GM18519 (cell line): ENCODE data around the gene MUC2.

Experiments used
- ATAC-seq: cut with Tn5 transposase; IDR thresholded peaks from one replicate; pipeline ENCODE4 v1.9.1; 2021; ENCODE audit warnings: mild to moderate bottlenecking, moderate library complexity; ENCODE audit not compliant: unreplicated experiment, low FRiP score

MUC2 gene

DNA sequence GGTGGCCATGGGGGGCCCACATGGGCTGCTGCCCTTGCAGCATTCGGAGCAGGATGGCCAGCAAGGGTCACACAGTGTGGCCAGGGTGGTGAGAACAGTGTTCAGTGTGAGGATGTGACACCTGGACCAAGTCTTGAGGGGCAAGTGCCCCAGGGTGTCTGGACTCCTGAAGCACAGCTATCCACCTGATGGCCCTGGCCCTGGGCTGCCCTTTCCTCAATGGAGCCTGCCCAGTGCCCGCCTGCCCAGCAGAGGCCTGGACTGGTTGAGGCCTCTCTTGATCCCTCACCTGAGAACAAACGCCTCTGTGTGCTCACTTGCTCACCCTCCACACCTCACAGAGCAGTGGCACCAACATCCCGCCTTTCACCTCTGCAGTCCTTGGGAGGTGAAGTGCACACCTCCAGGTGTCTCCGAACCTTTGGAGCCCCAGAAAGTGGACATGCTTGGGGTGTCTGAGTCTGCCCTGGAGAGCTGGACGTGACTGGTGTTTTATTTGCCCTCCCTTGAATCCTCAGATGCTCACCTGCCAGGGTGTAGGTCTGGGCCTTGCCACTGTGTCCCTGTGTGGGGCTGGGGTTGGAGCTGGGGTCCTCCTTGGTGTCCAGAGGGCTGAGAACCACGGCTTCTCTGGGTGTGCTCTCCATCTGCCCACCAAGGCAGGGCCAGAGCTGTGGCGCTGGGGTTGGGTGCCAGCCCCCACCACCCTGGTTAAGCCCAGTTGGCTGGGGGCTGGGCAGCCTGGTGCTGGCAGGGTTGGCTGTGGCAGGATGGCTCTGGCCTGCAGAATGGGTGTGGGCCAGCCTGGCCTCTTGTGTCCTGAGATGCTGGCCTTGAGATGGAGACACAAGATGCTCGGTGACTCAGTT is 3.8 kb upstream of the MUC2 start:
- no peak for ATAC-seq

DNA sequence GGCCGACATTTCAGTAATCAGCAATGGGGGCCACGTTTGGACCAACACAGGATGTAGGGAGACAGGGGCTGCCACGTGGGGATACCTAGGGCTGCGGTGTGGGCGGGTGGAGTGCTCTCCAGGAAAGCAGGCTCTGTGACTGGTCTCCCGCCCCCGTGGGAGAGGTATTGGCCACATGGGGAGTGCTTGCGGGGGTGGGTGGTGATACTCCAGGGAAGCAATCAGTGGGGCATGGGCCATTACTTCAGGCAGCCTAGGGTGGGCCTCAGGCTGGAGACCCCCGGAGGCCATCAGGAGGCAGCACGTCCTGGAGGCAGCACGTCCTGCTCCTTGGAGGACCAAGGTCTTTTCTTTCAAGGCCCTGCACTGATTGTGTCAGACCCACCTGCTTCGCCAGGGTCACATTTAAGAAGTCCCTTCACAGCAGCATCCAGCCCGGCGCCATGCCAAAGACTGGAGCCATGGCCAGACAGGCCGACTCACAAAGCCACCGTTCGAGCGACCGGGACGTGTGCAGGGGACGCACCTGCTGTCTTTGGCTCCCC is 3.0 kb upstream of the MUC2 start:
- no peak for ATAC-seq

DNA sequence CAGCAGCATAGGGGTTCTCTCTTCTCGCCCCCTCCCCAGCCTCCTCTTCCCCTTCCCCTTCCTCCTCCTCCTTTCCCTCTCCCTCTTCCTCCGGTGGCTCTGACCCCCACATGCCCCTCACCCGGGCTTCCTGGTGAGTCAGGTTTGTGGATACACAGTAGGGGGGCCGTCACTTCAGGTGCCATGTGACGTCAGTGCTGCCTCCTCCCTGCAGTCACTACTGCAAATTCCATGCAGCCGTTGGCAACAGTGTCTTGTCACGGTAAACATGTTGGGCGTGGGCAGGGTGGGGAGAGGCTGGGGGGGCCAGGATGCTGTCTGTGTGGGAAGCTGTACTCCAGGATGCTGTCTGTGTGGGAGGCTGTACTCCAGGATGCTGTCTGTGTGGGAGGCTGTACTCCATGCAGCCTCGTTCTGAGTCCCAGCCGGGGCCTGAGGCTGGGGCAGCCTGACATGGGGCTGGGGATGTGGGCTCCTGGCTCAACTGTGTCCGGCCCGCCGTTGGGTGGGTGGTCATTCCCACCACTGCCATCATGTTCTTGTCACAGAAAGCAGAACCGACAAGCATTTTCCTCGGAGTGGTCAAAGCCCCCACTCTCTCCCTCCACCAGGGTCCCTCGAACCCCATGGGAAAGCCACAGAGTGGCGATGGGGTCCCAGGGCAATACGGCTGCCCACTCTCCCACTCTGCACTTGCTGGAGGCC is 2.4 kb upstream of the MUC2 start:
- no peak for ATAC-seq

DNA sequence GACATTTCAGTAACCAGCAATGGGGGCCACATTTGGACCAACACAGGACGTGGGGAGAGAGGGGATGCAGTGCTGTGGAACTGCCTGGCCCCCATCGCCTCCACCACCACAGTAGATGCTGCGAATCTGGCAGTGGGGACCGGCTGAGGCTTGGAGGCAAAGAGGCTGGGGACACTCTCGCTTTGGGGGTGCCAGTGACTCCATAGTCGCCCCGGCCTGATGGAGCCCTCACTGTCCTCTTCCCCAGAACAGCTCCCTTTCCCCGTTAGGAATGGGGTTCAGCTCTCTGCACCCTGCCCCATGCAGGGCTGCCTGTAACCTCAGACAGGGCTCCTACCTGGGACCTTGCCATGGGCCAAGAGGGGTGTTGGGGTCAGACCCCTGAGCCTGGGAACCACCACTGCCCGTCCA is 1.8 kb upstream of the MUC2 start:
- no peak for ATAC-seq

DNA sequence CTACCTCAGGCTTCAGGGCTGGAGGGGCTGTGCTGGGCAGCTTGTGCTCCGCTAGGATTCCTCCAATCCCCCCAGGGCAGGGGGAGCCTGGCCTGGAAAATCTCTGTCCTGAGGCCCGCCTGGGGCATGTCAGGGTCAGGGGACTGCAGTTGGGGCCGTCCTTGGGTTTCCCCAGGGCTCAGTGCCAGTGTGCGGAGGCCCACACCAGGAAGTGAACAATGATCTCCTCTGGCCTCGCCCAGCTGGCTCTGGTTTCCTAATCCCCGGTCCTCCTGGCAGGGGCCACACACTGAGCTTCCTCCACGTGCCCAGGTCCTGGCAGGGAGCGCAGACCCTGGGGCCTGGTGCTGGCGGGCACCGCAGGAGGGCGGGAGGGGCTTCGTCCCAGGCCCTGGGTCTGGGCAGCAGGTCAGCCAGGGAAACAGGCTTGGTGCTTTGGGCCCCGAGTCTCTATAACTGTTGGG is 1.4 kb upstream of the MUC2 start:
- ATAC-seq = no peak

DNA sequence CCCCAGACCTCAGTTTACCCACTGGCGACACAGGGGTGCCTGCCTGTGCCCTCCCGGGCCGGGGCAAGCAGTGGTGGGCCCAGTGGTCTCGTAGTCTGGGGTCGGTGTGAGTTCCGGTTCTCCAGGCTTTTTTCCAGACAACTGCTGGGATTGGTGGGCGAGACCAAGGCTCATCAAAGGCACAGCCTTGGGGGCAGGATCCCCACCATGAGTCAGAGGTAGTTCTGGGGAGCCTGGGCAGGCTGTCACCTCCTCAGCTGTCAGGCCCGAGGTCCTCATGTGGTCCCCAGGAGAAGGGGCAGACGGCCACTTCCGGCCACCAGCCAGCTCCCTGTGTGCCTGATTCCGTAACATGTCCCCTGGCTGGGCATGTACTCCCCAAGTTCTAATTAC is 827 bp upstream of the MUC2 start:
- ATAC-seq = no peak

DNA sequence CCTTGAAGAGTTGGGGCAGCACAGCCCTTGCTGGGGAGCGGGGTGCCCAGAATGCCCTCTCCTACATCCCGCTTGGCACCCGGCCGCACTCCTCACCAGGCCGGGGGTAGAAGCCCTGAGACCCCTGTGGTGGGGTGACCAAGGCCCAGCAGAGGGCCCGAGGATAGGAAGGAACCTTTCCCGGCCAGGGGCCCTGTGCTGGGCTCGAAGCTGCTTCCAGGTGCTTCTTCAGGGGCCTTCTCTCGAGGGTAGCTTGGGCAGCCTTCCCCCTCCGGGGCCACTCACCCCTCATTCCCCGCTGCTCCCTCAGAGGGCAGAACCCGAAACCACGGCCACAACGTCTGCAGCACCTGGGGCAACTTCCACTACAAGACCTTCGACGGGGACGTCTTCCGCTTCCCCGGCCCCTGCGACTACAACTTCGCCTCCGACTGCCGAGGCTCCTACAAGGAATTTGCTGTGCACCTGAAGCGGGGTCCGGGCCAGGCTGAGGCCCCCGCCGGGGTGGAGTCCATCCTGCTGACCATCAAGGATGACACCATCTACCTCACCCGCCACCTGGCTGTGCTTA is 752 bp downstream of the MUC2 start:
- no peak for ATAC-seq

DNA sequence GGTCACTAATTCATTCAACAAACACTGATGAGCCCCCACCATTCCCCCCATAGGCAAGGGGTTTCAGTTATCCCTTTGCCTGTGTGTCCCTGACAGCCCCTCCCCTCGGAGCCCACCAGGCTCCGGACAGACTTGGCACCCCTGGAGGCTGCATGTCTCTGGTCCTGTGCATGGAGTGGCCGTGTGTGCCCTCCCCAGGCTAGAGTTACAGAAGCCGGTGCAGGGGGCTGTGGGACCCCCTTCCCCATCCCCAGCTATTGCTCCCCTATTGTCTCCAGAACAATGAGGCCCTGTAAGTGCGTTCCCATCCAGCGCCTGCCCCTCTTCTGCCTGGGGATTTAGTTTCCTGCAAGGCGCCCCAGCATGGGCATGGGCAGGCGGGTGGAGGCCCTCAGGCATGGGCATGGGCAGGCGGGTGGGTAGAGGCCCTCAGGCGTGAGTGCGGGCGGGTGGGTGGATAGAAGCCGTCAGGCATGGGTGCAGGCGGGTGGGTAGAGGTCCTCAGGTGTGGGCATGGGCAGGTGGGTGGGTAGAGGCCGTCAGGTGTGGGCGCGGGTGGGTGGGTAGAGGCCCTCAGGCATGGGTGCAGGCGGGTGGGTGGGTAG is 1.5 kb downstream of the MUC2 start:
- ATAC-seq = no peak

DNA sequence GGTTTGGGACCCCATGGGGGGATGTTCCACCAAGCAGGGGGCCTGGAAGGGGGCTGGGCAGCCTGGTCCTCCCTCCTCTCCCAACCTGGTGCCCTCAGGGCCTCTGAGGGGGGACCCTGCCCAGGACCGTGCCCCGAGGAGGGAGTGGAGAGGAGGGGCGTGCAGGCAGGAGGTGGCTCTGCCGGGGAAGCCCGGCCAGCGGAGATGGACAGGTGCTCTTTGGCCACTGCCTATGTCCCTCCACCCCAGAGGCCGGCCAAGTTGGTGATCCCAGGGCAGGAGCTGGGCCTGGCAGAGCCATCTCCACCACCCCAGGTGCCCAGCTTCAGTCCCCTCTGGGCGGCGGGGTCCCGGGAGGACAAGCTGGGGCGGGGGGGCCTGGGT is 2.4 kb downstream of the MUC2 start:
- no peak for ATAC-seq

DNA sequence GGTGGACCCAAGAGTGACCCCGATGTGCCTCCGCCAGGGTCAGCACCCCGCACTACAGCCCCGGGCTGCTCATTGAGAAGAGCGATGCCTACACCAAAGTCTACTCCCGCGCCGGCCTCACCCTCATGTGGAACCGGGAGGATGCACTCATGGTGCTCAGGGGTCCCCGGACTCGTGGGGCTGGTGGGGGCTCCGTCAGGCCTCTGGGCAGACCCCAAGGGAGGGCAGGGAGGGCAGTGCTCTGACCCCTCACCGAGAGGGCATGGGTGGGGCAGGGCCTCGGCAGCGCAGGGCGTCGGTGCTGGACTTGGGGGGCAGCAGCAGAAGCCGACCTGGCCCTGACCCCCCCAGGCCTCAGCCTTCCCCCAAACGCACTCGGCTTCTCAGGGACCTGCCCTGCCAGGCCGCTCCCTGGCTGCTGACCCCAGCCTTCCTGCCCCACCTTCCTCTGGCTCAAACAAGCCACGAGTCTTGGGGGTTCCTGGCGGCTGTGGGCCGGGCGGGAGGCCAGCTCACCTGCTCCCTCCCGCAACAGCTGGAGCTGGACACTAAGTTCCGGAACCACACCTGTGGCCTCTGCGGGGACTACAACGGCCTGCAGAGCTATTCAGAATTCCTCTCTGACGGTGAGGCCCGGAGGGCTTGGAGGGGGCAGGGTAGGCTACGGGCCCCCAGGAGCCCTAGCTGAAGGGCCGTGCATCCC is 2.9 kb downstream of the MUC2 start:
- ATAC-seq = no peak

DNA sequence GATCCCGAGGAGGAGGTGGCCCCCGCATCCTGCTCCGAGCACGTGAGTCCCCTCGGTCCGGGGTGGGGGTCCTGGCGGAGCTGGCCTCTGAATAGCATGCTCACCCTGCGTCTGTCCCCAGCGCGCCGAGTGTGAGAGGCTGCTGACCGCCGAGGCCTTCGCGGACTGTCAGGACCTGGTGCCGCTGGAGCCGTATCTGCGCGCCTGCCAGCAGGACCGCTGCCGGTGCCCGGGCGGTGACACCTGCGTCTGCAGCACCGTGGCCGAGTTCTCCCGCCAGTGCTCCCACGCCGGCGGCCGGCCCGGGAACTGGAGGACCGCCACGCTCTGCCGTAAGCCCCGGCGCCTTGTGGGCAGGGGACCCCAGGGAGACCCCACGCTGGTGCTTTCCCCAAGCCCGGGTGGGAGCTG is 3.5 kb downstream of the MUC2 start:
- no peak for ATAC-seq

DNA sequence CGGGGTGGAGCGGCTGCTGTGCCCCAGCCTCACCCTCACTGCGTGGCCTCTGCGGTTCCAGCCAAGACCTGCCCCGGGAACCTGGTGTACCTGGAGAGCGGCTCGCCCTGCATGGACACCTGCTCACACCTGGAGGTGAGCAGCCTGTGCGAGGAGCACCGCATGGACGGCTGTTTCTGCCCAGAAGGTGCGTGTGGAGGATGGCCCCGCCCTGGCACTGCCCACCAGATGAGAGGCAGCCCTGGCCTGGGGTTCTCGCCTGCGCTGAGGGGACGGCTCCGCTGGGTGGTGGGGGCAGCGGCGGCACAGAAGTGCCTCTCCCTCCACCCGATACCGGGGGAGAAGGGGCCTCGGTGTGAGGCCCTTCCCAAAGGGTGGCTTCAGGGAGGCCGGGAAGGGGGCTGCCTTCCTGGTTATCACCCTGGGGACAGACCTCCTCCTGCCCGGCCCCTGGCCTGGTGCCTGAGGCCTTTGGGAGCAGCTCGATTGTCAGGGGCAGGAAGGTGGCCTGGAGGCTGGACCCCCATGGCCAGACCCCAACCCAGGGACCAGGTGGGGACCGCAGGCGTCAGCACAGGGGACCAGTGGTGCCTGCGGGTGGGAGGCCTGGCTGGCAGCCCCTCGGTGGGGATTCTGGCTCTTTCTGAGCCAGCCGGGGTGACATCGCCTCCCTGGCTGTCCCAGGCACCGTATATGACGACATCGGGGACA is 7.1 kb downstream of the MUC2 start:
- no peak for ATAC-seq

DNA sequence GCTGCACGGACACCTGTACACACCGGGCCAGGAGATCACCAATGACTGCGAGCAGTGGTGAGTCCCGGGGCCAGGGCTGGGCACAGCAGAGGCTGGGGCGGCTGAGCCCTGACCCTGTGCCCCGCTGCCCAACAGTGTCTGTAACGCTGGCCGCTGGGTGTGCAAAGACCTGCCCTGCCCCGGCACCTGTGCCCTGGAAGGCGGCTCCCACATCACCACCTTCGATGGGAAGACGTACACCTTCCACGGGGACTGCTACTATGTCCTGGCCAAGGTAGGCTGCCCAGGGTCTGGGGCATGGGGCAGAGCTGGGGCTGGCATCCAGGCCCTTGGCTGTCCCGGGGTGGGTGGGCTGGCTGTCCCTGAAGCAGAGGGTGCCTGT is 7.7 kb downstream of the MUC2 start:
- no peak for ATAC-seq

DNA sequence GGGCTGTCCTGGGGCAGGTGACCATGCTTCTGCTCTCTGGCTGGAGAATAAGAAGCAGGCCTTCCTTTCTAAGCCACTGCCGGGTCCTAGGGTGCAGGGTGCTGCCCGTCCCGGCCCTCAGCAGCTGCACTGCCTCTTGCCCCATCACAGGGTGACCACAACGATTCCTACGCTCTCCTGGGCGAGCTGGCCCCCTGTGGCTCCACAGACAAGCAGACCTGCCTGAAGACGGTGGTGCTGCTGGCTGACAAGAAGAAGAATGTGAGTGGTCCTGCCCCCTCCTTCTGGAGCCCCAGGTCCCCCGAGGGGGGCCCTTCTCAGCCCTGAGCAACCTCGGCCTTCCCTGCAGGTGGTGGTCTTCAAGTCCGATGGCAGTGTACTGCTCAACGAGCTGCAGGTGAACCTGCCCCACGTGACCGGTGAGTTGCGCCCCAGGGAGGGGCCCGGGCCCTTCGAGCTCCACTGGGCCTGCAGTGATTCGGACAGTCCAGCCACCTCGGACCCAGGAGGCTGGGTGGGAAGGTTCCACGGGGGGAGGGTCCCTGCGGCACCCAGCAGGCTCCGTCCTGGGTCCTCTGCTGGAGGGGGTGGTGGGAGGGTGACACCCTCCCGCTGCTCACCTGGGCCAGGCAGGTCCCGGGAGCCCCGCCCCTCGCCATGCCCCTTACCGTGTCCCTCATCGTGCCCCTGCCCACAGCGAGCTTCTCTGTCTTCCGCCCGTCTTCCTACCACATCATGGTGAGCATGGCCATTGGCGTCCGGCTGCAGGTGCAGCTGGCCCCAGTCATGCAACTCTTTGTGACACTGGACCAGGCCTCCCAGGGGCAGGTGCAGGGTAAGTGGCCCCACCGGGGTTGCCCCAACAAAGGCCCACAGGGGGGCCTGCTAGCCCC is 8.3 kb downstream of the MUC2 start:
- ATAC-seq = no peak

DNA sequence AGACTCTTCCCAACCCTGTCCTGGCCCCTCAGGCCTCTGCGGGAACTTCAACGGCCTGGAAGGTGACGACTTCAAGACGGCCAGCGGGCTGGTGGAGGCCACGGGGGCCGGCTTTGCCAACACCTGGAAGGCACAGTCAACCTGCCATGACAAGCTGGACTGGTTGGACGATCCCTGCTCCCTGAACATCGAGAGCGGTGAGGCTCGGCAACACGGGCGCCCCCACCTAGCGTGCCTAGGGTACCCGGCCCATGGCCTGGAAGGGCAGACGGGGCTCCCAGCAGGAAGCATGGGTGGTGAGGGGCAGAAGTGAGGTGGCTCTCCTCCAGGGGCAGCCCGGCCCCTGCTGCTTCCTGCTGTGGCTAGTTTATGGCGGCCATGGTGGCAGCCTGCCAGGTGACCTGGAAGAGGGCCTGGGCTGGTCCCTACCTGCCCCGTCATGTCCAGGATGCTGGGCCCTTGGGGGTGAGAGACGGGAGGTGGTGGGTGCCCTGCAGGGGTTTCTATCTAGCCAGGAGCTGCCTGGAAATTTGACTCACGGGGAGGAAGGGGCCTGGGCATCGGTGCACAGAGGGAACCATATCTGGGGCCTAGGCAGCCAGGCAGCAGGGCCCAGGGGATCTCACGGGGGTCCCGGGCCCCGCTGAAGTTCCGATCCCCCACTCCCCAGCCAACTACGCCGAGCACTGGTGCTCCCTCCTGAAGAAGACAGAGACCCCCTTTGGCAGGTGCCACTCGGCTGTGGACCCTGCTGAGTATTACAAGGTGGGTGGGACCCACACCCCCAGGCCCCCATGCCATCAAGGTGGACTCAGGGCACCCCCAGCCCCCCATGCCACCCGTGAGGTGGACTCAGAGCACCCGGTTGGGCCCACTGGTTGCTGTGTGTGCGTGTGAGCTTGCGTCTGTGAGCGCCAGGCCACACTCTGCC is 9.2 kb downstream of the MUC2 start:
- no peak for ATAC-seq

DNA sequence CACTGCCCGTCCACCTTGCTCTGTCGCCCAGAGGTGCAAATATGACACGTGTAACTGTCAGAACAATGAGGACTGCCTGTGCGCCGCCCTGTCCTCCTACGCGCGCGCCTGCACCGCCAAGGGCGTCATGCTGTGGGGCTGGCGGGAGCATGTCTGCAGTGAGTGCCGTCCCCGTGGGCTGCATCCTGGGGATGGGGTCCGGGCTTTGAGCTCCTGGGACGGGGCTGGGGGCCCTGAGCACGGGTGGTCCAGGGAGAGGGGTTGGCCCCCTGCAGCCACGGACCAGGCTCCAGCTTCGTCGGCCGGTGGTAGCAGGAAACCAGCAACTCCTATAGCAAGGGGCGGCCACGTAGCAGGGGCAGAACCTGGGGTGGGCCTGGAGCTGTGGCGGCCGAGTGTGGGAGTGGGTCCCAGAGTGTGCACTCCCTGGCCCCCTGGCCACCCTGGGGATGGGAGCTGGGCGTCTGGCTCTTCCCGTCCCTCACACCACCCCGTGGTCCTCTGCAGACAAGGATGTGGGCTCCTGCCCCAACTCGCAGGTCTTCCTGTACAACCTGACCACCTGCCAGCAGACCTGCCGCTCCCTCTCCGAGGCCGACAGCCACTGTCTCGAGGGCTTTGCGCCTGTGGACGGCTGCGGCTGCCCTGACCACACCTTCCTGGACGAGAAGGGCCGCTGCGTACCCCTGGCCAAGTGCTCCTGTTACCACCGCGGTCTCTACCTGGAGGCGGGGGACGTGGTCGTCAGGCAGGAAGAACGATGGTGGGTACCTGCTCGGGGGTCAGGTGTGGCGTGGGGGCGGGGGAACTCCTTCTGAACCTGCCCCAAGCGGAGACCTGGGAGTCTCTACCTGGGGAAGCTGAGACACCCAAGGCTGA is 10.1 kb downstream of the MUC2 start:
- ATAC-seq = no peak
